MV-4-11 (cell line): ENCODE measurements around the gene PDE1A.

Source experiments
- DNase-seq: peaks from one replicate; lab custom pipeline; 2025; lab: John Stamatoyannopoulos, UW

The PDE1A gene

GRCh38 chr2:182267971-182268370 is 158.9 kb downstream of the PDE1A start:
- no peak for DNase-seq

- no peak for DNase-seq
Measured at GRCh38 chr2:182266909-182267308, 159.9 kb downstream of the PDE1A start.

GRCh38 chr2:182265718-182266117 is 161.1 kb downstream of the PDE1A start:
- DNase-seq = no peak

GRCh38 chr2:182261860-182262387 is 164.9 kb downstream of the PDE1A start:
- no peak for DNase-seq

GRCh38 chr2:182259629-182260150 is 167.1 kb downstream of the PDE1A start:
- DNase-seq = no peak

- DNase-seq = no peak
Measured at GRCh38 chr2:182252534-182252933, 174.3 kb downstream of the PDE1A start.

GRCh38 chr2:182248898-182249297 is 177.9 kb downstream of the PDE1A start:
- DNase-seq = no peak

GRCh38 chr2:182248362-182248761 is 178.5 kb downstream of the PDE1A start:
- DNase-seq = no peak

- DNase-seq = no peak
Measured at GRCh38 chr2:182247831-182248230, 179.0 kb downstream of the PDE1A start.

- DNase-seq = no peak
Measured at GRCh38 chr2:182245963-182246362, 180.9 kb downstream of the PDE1A start.

GRCh38 chr2:182242609-182243008 is 184.2 kb downstream of the PDE1A start:
- DNase-seq = no peak

GRCh38 chr2:182241936-182242335 is 184.9 kb downstream of the PDE1A start:
- DNase-seq = no peak

GRCh38 chr2:182240862-182241371 is 185.9 kb downstream of the PDE1A start:
- DNase-seq = peak; percentile 42

GRCh38 chr2:182230561-182230960 is 196.3 kb downstream of the PDE1A start:
- no peak for DNase-seq

GRCh38 chr2:182229297-182229696 is 197.5 kb downstream of the PDE1A start:
- DNase-seq = no peak

GRCh38 chr2:182228741-182229140 is 198.1 kb downstream of the PDE1A start:
- no peak for DNase-seq

- DNase-seq = no peak
Measured at GRCh38 chr2:182228073-182228473, 198.8 kb downstream of the PDE1A start.

GRCh38 chr2:182226807-182227206 is 200.0 kb downstream of the PDE1A start:
- no peak for DNase-seq

- DNase-seq = no peak
Measured at GRCh38 chr2:182224669-182225068, 202.2 kb downstream of the PDE1A start.

- DNase-seq = no peak
Measured at GRCh38 chr2:182220998-182221397, 205.8 kb downstream of the PDE1A start.

- no peak for DNase-seq
Measured at GRCh38 chr2:182220335-182220734, 206.5 kb downstream of the PDE1A start.

GRCh38 chr2:182210669-182211068 is 216.2 kb downstream of the PDE1A start:
- no peak for DNase-seq

- DNase-seq = no peak
Measured at GRCh38 chr2:182208421-182208820, 218.4 kb downstream of the PDE1A start.

- no peak for DNase-seq
Measured at GRCh38 chr2:182207049-182207746, 219.6 kb downstream of the PDE1A start.
